ENCODE results near the gene BSND. TPM values are rescaled to one million over a fixed set of nuclear protein-coding genes. Genes with fewer than 3 reads are reported as not detected.

Gene BSND
- total and polyA plus RNA-seq, 3 experiments from 2014 or later = not detected

GRCh38 chr1:55055951-55056631, 57.4 kb downstream of the BSND start:
- DNase-seq = no peak

GRCh38 chr1:55056632-55056992, 57.9 kb downstream of the BSND start:
- no peaks in the 10 kb centered on the region for H3K9me3 Mint-ChIP-seq
- Histone ChIP-seq H3K27ac (ENCODE audit: low read depth, low read length) (no peak overlapping the region), H3K4me3 (ENCODE audit: low read length) (no peak overlapping the region), H3K27me3 (ENCODE audit: insufficient read depth, low read length, poor library complexity, severe bottlenecking) (no peaks in the 10 kb centered on the region), H3K9me3 (ENCODE audit: low read length) (no peaks in the 10 kb centered on the region), H3K4me1 (ENCODE audit: insufficient read depth, low read length) (no peaks in the 10 kb centered on the region), H3K36me3 (ENCODE audit: insufficient read depth, low read length) (no peaks in the 10 kb centered on the region)
- ChIA-PET POLR2A (no interaction called here), CTCF (no interaction called here)
- no peak overlapping the region for H3K27ac Mint-ChIP-seq
- no peaks in the 10 kb centered on the region for H3K27me3 Mint-ChIP-seq
- no peaks in the 10 kb centered on the region for H3K36me3 Mint-ChIP-seq
- H3K4me3 Mint-ChIP-seq = no peak overlapping the region
- DNase-seq = no peak
- H3K4me1 Mint-ChIP-seq = no peaks in the 10 kb centered on the region

More at GRCh38 chr1:55055951-55056631, 57.4 kb downstream of the BSND start:
- ChIA-PET POLR2A (no interaction called here), CTCF (no interaction called here)
- Mint-ChIP-seq H3K27me3 (no peaks in the 10 kb centered on the region), H3K27ac (no peak overlapping the region), H3K9me3 (no peaks in the 10 kb centered on the region), H3K4me3 (no peak overlapping the region), H3K36me3 (no peaks in the 10 kb centered on the region), H3K4me1 (no peaks in the 10 kb centered on the region)
- no peaks in the 10 kb centered on the region for H3K4me1 ChIP-seq (ENCODE audit: insufficient read depth, low read length)
- no peaks in the 10 kb centered on the region for H3K9me3 ChIP-seq (ENCODE audit: low read length)
- H3K4me3 ChIP-seq (ENCODE audit: low read length) = no peak overlapping the region
- no peaks in the 10 kb centered on the region for H3K27me3 ChIP-seq (ENCODE audit: insufficient read depth, low read length, poor library complexity, severe bottlenecking)
- no peak overlapping the region for H3K27ac ChIP-seq (ENCODE audit: low read depth, low read length)
- no peaks in the 10 kb centered on the region for H3K36me3 ChIP-seq (ENCODE audit: insufficient read depth, low read length)

- POLR2A ChIA-PET = no interaction called here
These were observed 58.7 kb downstream of the BSND start for GRCh38 chr1:55057270-55057955.

DNA sequence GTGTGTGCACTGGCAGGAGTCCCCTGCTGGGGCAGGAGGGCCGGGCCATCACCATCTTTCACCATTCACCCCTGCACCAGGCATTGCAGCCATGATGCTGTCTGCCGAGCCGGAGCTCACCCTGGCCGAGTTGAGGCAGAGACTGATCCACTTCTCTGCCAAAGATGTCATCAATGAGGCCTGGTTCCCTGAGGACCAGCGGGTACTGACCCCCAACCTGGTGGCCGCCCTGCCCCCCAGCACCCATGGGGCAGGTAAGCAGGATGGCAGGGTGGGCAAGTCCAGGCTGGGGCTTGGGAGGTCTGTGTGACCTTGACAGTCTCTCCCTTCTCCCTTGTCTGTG, 59.2 kb downstream of the BSND start:
- no peak overlapping the region for H3K27ac Mint-ChIP-seq
- Histone ChIP-seq H3K36me3 (ENCODE audit: insufficient read depth, low read length) (no peaks in the 10 kb centered on the region), H3K9me3 (ENCODE audit: low read length) (no peaks in the 10 kb centered on the region), H3K27ac (ENCODE audit: low read depth, low read length) (no peak overlapping the region), H3K4me3 (ENCODE audit: low read length) (no peak overlapping the region), H3K4me1 (ENCODE audit: insufficient read depth, low read length) (no peaks in the 10 kb centered on the region), H3K27me3 (ENCODE audit: insufficient read depth, low read length, poor library complexity, severe bottlenecking) (no peaks in the 10 kb centered on the region)
- H3K27me3 Mint-ChIP-seq = no peaks in the 10 kb centered on the region
- DNase-seq = no peak
- H3K36me3 Mint-ChIP-seq = no peaks in the 10 kb centered on the region
- ChIA-PET POLR2A (no interaction called here), CTCF (interaction anchor here (1.0 kb wide), 1 partner anchor 14 kb away, joined by 3 read pairs; no protein-coding TSS in a partner anchor)
- H3K4me3 Mint-ChIP-seq = no peak overlapping the region
- H3K9me3 Mint-ChIP-seq = no peaks in the 10 kb centered on the region
- H3K4me1 Mint-ChIP-seq = no peaks in the 10 kb centered on the region

More at GRCh38 chr1:55057270-55057955, 58.7 kb downstream of the BSND start:
- Histone ChIP-seq H3K9me3 (ENCODE audit: low read length) (no peaks in the 10 kb centered on the region), H3K27ac (ENCODE audit: low read depth, low read length) (no peak overlapping the region), H3K27me3 (ENCODE audit: insufficient read depth, low read length, poor library complexity, severe bottlenecking) (no peaks in the 10 kb centered on the region), H3K4me3 (ENCODE audit: low read length) (no peak overlapping the region), H3K4me1 (ENCODE audit: insufficient read depth, low read length) (no peaks in the 10 kb centered on the region), H3K36me3 (ENCODE audit: insufficient read depth, low read length) (no peaks in the 10 kb centered on the region)
- Mint-ChIP-seq H3K9me3 (no peaks in the 10 kb centered on the region), H3K4me3 (no peak overlapping the region), H3K27ac (no peak overlapping the region), H3K36me3 (no peaks in the 10 kb centered on the region), H3K4me1 (no peaks in the 10 kb centered on the region), H3K27me3 (no peaks in the 10 kb centered on the region)
- DNase-seq = no peak
- CTCF ChIA-PET = interaction anchor here (1.0 kb wide), 1 partner anchor 14 kb away, joined by 3 read pairs; no protein-coding TSS in a partner anchor

GRCh38 chr1:55059302-55060132, 60.8 kb downstream of the BSND start:
- no peaks in the 10 kb centered on the region for H3K9me3 ChIP-seq (ENCODE audit: low read length)
- no peak for DNase-seq
- no peaks in the 10 kb centered on the region for H3K36me3 ChIP-seq (ENCODE audit: insufficient read depth, low read length)
- H3K27me3 ChIP-seq (ENCODE audit: insufficient read depth, low read length, poor library complexity, severe bottlenecking) = no peaks in the 10 kb centered on the region
- Mint-ChIP-seq H3K4me3 (no peak overlapping the region), H3K27me3 (no peaks in the 10 kb centered on the region), H3K9me3 (no peaks in the 10 kb centered on the region), H3K36me3 (no peaks in the 10 kb centered on the region), H3K4me1 (no peaks in the 10 kb centered on the region), H3K27ac (peak overlapping the region in 1 of 8 donors; percentile 6)
- POLR2A ChIA-PET = no interaction called here
- H3K4me1 ChIP-seq (ENCODE audit: insufficient read depth, low read length) = no peaks in the 10 kb centered on the region
- no peak overlapping the region for H3K27ac ChIP-seq (ENCODE audit: low read depth, low read length)
- H3K4me3 ChIP-seq (ENCODE audit: low read length) = no peak overlapping the region
- CTCF ChIA-PET = no interaction called here

DNA sequence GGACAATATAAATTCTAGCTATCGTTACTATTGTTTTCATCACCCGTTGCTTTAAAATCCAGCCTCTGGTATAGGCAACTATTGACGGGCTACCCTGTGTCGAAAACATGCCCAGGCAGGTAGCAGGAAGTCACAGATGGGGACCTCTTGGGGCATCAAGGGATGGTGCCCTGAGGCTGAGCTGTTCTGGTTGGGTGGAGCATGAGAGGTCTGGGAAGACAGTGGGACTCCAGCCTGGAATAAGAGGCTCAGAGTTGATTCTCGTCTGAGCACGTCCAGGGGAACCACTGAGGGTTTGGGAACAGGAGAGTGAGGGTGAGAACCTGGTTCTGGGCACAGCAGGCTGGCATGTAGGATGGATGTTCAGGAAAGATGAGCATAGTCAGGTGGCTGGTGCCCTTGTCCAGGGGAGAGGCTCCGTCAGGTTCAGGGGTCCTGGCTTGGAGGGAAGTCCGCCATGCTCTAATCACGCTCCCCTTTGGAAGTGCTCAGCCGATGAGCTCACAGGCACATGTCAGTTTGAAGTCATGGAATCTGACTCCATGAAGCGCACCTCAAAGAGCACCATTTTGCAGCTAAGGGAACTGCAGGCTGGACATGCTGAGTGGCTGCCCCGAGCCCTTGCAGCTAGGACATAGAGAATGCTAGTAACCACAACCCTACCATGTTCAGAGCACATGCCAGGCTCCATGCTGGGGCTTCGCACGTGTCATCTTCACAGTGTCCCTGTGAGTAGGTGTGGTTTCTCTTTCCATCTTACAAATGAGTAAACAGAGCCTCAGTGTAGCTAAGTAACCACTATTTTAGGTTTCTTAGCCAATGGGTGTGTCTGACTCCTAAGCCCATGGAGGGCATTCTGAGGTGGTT, 61.6 kb downstream of the BSND start:
- no peak overlapping the region for H3K4me3 ChIP-seq (ENCODE audit: low read length)
- POLR2A ChIA-PET = no interaction called here
- Mint-ChIP-seq H3K9me3 (no peaks in the 10 kb centered on the region), H3K27ac (peak overlapping the region in 1 of 8 donors; percentile 39), H3K4me3 (no peak overlapping the region), H3K36me3 (no peaks in the 10 kb centered on the region), H3K4me1 (no peaks in the 10 kb centered on the region), H3K27me3 (no peaks in the 10 kb centered on the region)
- no peaks in the 10 kb centered on the region for H3K27me3 ChIP-seq (ENCODE audit: insufficient read depth, low read length, poor library complexity, severe bottlenecking)
- CTCF ChIA-PET = no interaction called here
- no peaks in the 10 kb centered on the region for H3K4me1 ChIP-seq (ENCODE audit: insufficient read depth, low read length)
- no peak for DNase-seq
- no peaks in the 10 kb centered on the region for H3K9me3 ChIP-seq (ENCODE audit: low read length)
- no peaks in the 10 kb centered on the region for H3K36me3 ChIP-seq (ENCODE audit: insufficient read depth, low read length)
- H3K27ac ChIP-seq (ENCODE audit: low read depth, low read length) = no peak overlapping the region

- H3K27me3 ChIP-seq (ENCODE audit: insufficient read depth, low read length, poor library complexity, severe bottlenecking) = no peaks in the 10 kb centered on the region
- CTCF ChIA-PET = no interaction called here
- H3K4me3 ChIP-seq (ENCODE audit: low read length) = no peak overlapping the region
These were observed 62.4 kb downstream of the BSND start for GRCh38 chr1:55061000-55061705.

More at GRCh38 chr1:55061000-55061705, 62.4 kb downstream of the BSND start:
- DNase-seq = no peak
- Mint-ChIP-seq H3K27me3 (no peaks in the 10 kb centered on the region), H3K9me3 (no peaks in the 10 kb centered on the region), H3K4me3 (no peak overlapping the region), H3K36me3 (peaks cover 0 to 5% (median 0%) of the 10 kb centered on the region in 3 donors), H3K4me1 (no peaks in the 10 kb centered on the region), H3K27ac (no peak overlapping the region)
- Histone ChIP-seq H3K9me3 (ENCODE audit: low read length) (no peaks in the 10 kb centered on the region), H3K36me3 (ENCODE audit: insufficient read depth, low read length) (no peaks in the 10 kb centered on the region), H3K4me1 (ENCODE audit: insufficient read depth, low read length) (no peaks in the 10 kb centered on the region), H3K27ac (ENCODE audit: low read depth, low read length) (no peak overlapping the region)
- POLR2A ChIA-PET = no interaction called here

All from CD8-positive, alpha-beta memory T cell (primary cell).